Kidney (tissue), 14 donors: ENCODE measurements around the gene VRK1. TPM values are rescaled to one million over a fixed set of nuclear protein-coding genes. Genes with fewer than 3 reads are reported as not detected.

Experiments used
- DNase-seq, 5 donors: peaks; one replicate each; pipeline ENCODE4 v3.0.0-alpha.2; 2013 to 2020
- FAIRE-seq: peaks from 2 replicates; lab custom pipeline; 2012; peaks lifted over from hg19 to GRCh38; lab: Jason Lieb, UNC
- H3K27ac ChIP-seq, 2 donors: one replicate each; pipeline ENCODE4 v1.7.0; 2013; ENCODE audit warnings: low read depth in 2 of 2, low read length in 2 of 2, inconsistent platforms in 1 of 2
- H3K27me3 ChIP-seq: one replicate; pipeline ENCODE4 v1.7.1; 2013; ENCODE audit warnings: low read length, inconsistent platforms; ENCODE audit not compliant: control insufficient read depth, insufficient read depth
- H3K36me3 ChIP-seq, 3 donors: one replicate each; pipeline versions ENCODE4 v1.7.0 to v1.7.1; 2013; ENCODE audit warnings: low read length in 3 of 3, control low read depth in 1 of 3, inconsistent platforms in 1 of 3; ENCODE audit not compliant: insufficient read depth in 3 of 3, control insufficient read depth in 2 of 3
- H3K4me1 ChIP-seq, 3 donors: one replicate each; pipeline versions ENCODE4 v1.7.0 to v1.7.1; 2013; ENCODE audit warnings: low read length in 3 of 3, inconsistent platforms in 1 of 3, low read depth in 1 of 3; ENCODE audit not compliant: control insufficient read depth in 2 of 3, insufficient read depth in 2 of 3
- H3K4me3 ChIP-seq, 3 donors: one replicate each; pipeline versions ENCODE4 v1.7.0 to v1.8.1; 2013; ENCODE audit warnings: low read length in 3 of 3, control low read depth in 1 of 3, inconsistent platforms in 1 of 3
- H3K9ac ChIP-seq, 3 donors: one replicate each; pipeline versions ENCODE4 v1.7.0 to v1.7.1; 2013; ENCODE audit warnings: low read length in 3 of 3, control low read depth in 1 of 3, inconsistent platforms in 1 of 3
- H3K9me3 ChIP-seq, 3 donors: one replicate each; pipeline versions ENCODE4 v1.7.0 to v1.7.1; 2013; ENCODE audit warnings: low read length in 3 of 3, control low read depth in 1 of 3, inconsistent platforms in 1 of 3; ENCODE audit not compliant: control insufficient read depth in 2 of 3, insufficient read depth in 1 of 3
- intact Hi-C: fragments of 100-400 bp; cut with DNase I; formaldehyde crosslinking; loops from one replicate; pipeline ENCODE4 v1.11.1; 2022
- polyA plus RNA-seq: library from polyadenylated mRNA; stranded (reverse); fragments of 350-450 nt; fragmentation: Illumina TruSeq; extraction: RNeasy Lipid Tissue Mini Kit (QIAGEN cat#74804); gene quantifications from one replicate; pipeline ENCODE4 v1.2.3, GENCODE V29; 2014; ENCODE audit warnings: low read depth, low replicate concordance; ENCODE audit not compliant: insufficient read depth
- total RNA-seq: library from RNA; stranded (reverse); fragmentation: NEBNext Ultra II Directional; extraction: Animal tissue kit (Norgen Biotek cat#: 25700); gene quantifications from one replicate; pipeline ENCODE4 v1.2.1, GENCODE V29; 2021
- TF ChIP-seq, protein P1 (sequence below): IDR thresholded peaks from 3 replicates; pipeline ENCODE4 v1.5.1; 2012; ENCODE audit warnings: mild to moderate bottlenecking, moderate library complexity, borderline replicate concordance; ENCODE audit not compliant: insufficient read depth; ENCODE audit errors: extremely low read depth
- donor health status: control.
- donor health status: control.
- donor health status: control.
- donor health status: control.
- donor health status: control.
- donor health status: DM: yes; HTN: yes; CAD: no.
- donor health status: Normal renal cell carcinoma (clear cell type).

VRK1 gene
- total and polyA plus RNA-seq, 2 donors from 2014 or later = 6.6 to 15.8 TPM

DNA sequence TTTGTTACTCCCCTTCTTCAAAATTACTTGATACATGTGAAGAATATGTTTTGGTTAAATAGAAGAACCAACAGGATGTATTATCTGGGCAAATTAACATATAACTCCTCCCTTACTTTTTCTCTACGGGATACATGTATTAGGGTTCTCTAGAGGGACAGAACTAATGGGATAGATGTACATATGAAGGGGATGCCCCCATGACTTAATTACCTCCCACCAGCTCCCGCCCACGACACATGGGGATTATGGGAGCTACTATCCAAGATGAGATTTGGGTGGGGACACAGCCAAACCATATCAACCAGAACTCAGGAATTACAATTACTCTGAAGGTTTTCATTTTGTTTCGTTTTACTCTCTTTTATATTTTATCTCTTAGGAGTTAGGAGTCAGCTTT lies 41.3 kb downstream of the VRK1 start:
- no peak for FAIRE-seq

DNA sequence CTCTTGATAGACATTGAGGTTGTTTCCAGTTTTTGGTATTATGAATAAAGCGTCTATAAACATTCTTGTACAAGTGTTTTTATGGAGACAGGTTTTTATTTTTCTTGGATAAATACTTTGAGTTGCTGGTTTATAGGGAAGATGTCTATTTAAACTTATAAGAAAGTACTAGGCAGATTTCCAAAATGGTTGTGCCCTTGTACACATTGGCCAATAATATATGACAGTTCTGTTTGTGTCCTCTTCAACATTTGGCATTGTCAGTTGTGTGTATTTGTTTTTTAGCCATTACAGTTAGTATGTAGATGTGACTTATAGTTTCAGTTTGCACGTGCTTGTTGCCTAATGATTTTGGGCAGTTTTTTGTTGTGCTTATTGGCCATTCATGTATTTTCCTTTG lies 42.1 kb downstream of the VRK1 start:
- DNase-seq (no peak), FAIRE-seq (no peak)
- no peaks in the 10 kb centered on the region for H3K27me3 ChIP-seq
- H3K27ac ChIP-seq = no peak overlapping the region
- no peaks in the 10 kb centered on the region for H3K36me3 ChIP-seq
- intact Hi-C loops = no loop called here
- H3K9ac ChIP-seq = no peak overlapping the region
- H3K9me3 ChIP-seq = no peaks in the 10 kb centered on the region
- no peaks in the 10 kb centered on the region for H3K4me1 ChIP-seq
- TF ChIP-seq, protein P1, sequence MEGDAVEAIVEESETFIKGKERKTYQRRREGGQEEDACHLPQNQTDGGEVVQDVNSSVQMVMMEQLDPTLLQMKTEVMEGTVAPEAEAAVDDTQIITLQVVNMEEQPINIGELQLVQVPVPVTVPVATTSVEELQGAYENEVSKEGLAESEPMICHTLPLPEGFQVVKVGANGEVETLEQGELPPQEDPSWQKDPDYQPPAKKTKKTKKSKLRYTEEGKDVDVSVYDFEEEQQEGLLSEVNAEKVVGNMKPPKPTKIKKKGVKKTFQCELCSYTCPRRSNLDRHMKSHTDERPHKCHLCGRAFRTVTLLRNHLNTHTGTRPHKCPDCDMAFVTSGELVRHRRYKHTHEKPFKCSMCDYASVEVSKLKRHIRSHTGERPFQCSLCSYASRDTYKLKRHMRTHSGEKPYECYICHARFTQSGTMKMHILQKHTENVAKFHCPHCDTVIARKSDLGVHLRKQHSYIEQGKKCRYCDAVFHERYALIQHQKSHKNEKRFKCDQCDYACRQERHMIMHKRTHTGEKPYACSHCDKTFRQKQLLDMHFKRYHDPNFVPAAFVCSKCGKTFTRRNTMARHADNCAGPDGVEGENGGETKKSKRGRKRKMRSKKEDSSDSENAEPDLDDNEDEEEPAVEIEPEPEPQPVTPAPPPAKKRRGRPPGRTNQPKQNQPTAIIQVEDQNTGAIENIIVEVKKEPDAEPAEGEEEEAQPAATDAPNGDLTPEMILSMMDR = no peak
- no peak overlapping the region for H3K4me3 ChIP-seq

More for the DNA sequence above, 41.3 kb downstream of the VRK1 start:
- H3K27me3 ChIP-seq = no peaks in the 10 kb centered on the region
- H3K9ac ChIP-seq = no peak overlapping the region
- no peaks in the 10 kb centered on the region for H3K4me1 ChIP-seq
- intact Hi-C loops = no loop called here
- H3K36me3 ChIP-seq = no peaks in the 10 kb centered on the region
- H3K4me3 ChIP-seq = no peak overlapping the region
- TF ChIP-seq, protein P1 = no peak
- H3K9me3 ChIP-seq = no peaks in the 10 kb centered on the region
- DNase-seq = no peak
- H3K27ac ChIP-seq = no peak overlapping the region

DNA sequence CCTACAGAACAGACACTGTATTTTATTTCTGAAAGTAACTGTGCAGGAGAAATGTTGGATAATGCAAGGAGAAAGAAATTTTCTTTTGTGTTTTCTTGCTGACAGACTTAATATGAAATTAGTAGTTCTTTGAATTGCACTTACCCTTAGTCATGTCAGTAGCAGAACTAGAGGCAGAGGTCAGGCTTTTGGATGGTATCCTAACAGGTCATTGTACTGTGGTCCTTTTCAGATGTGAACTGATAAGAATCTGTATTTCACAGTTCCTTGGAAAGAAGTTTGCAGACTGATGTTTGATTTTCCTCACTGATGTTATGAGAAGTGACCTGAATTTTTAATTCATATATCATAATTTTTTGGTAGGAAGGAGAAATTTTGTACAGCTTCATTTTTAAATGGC lies 46.0 kb downstream of the VRK1 start:
- H3K36me3 ChIP-seq = no peaks in the 10 kb centered on the region
- DNase-seq (no peak), FAIRE-seq (no peak)
- no peak overlapping the region for H3K9ac ChIP-seq
- no peak overlapping the region for H3K4me3 ChIP-seq
- H3K27me3 ChIP-seq = no peaks in the 10 kb centered on the region
- no peaks in the 10 kb centered on the region for H3K9me3 ChIP-seq
- no peak overlapping the region for H3K27ac ChIP-seq
- intact Hi-C loops = no loop called here
- H3K4me1 ChIP-seq = no peaks in the 10 kb centered on the region
- TF ChIP-seq, protein P1 = no peak
